Measurements from ENCODE around the gene RPS6KA3.

The RPS6KA3 gene

DNA sequence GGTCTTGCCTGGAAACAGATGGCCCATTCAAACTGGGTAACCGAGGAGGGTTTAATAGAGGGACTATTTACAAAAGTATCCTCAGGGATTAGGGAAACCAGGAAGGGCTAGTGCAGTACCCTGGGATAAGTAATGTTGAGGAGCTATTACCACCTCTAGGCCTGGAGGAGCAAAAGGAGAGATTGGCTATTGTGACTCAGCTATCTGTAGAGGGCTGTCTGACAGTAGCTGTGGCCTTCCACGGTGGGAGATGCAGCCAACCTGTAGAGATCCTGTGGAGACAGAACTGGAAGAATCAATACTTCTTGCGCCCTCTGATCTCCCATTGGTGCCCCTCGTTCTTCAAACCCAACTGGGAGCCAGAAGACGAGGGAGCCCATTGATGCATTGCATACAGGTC, 34.1 kb upstream of the RPS6KA3 start:
- TF ChIP-seq, protein P1, sequence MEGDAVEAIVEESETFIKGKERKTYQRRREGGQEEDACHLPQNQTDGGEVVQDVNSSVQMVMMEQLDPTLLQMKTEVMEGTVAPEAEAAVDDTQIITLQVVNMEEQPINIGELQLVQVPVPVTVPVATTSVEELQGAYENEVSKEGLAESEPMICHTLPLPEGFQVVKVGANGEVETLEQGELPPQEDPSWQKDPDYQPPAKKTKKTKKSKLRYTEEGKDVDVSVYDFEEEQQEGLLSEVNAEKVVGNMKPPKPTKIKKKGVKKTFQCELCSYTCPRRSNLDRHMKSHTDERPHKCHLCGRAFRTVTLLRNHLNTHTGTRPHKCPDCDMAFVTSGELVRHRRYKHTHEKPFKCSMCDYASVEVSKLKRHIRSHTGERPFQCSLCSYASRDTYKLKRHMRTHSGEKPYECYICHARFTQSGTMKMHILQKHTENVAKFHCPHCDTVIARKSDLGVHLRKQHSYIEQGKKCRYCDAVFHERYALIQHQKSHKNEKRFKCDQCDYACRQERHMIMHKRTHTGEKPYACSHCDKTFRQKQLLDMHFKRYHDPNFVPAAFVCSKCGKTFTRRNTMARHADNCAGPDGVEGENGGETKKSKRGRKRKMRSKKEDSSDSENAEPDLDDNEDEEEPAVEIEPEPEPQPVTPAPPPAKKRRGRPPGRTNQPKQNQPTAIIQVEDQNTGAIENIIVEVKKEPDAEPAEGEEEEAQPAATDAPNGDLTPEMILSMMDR (IDR thresholded peaks at IDR 0.05; ENCODE audit: extremely low read depth, missing control alignments), result no peak
- no peak for DNase-seq (ENCODE audit: low spot score)

DNA sequence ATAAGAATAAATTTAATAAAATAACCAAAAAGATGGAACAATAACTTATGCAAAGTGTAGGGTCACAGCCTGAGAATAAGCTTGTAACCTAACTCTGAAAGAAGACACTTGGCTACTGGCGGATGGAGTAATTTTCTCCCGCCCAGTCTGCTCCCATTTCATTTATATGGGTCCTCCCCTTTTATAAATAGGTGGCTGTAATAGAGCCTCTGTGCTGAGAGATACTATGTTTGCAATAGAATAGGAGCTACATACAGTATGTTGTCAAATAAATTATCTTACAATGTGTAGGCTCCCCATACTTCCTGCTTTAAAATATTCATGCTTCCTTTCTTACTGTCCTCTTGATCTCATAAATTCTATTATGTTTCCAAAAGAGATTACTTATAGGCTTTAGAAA, 28.2 kb upstream of the RPS6KA3 start:
- DNase-seq (ENCODE audit: low spot score), result no peak
- TF ChIP-seq, protein P1 (IDR thresholded peaks at IDR 0.05; ENCODE audit: extremely low read depth, missing control alignments), result no peak

DNA sequence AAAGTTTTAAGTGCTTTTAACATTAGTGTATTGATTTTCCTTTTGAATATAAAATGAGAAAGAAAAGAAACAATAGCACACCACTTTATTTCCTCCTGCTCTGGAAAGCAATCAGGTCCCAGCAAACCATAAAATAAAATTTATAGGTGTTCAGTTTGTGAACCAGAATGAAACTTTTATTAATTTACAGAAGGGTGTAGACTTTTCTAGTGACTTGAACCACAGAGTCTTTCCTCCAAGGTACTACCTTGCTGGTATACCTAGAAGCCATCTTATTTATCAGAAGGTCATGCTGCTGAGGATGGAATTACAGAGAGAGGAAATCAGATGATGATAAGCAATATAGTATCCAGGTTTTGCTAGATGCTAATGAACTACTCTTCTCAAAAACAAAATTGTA, 27.6 kb upstream of the RPS6KA3 start:
- no peak for DNase-seq (ENCODE audit: low spot score)
- TF ChIP-seq, protein P1 (IDR thresholded peaks at IDR 0.05; ENCODE audit: extremely low read depth, missing control alignments), result no peak

DNA sequence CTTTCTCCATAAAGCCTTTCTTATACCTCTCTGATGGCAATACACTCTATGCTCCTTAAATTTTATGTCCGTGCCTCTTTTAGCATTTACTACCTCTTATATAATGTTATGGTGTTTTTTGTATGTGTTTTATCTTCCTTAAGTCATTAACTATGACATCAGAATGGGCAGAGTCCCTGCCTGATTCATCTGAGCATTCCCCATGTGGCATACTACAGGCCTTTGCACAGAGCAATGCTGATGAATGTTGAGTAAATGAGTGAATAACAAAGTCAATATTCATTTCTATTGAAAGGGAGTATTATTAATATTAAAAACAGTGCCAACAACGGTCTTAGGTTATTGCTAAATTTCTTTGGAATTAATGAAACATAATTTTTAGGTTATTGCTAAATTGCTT, 18.8 kb upstream of the RPS6KA3 start:
- no peak for DNase-seq (ENCODE audit: low spot score)
- TF ChIP-seq, protein P1 (IDR thresholded peaks at IDR 0.05; ENCODE audit: extremely low read depth, missing control alignments), result no peak

DNA sequence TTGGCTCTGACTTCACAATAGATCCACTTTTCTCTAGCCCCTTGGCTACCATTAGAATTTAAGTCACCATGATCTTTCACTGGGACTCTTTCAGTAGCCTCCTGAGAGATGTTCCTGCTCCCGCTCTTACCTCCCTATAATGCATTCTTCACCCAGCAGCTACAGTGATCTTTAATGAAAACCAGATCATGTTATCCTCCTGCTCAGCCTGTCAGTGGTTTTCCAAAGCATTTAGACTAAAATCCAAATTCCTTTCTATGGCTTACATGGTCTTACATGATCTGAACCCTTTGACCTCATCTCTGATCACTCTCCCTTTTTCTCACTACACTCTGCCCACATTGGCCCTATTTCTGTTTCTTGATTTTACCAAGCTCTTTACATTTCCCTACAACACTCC, 18.3 kb upstream of the RPS6KA3 start:
- DNase-seq (ENCODE audit: low spot score), result no peak
- TF ChIP-seq, protein P1 (IDR thresholded peaks at IDR 0.05; ENCODE audit: extremely low read depth, missing control alignments), result no peak

DNA sequence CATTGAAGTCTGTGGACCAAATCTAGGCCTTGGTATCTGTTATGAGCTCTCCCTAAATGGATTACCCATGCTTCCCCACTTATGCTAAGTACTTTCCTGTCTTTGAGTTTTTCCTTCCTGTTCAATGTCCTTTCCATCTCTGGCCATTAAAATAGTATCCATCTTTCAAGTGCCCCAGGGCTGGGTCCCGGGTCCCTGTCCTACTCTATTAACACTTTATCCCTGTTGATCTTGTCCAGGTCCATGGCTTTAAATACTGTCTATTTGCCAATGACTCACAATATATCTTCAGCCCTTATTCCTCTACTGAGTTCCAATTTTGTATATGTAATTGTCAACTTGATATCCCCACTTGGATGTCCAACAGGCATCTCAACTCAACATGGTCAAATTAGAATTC, 17.7 kb upstream of the RPS6KA3 start:
- TF ChIP-seq, protein P1 (IDR thresholded peaks at IDR 0.05; ENCODE audit: extremely low read depth, missing control alignments), result no peak

DNA sequence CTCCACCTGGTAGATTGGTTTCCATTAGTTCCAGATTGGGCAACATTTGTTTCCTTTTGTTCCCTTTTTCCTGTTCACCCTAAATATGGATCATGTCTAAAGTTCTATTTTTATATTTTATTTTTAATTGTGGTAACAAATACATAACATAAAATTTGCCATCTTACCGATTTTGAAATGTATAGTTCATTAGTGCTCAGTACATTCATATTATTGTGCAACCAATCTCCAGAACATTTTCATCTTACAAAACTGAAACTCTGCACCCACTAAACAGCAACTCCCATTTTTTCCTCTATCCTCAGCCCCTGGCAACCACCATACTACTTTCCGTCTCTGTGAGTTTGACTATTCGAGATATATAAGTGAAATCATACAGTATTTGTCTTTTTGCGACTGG, 14.2 kb upstream of the RPS6KA3 start:
- TF ChIP-seq, protein P1 (IDR thresholded peaks at IDR 0.05; ENCODE audit: extremely low read depth, missing control alignments), result no peak
- no peak for DNase-seq (ENCODE audit: low spot score)

More for the DNA sequence above, 17.7 kb upstream of the RPS6KA3 start:
- no peak for DNase-seq (ENCODE audit: low spot score)
